CD14-positive monocyte (primary cell): Measurements from ENCODE around the gene RETREG2. TPM values are rescaled to one million over a fixed set of nuclear protein-coding genes. Genes with fewer than 3 reads are reported as not detected.
A peak's percentile ranks its signal among the peaks of the same experiment; 100 is the strongest.

Source experiments
- DNase-seq, 3 donors: peaks; one replicate each; pipeline ENCODE4 v3.0.0-alpha.2; 2011 to 2022
- H2AFZ ChIP-seq: 2 replicates; pipeline ENCODE4 v1.6.0; 2012; ENCODE audit warnings: mild to moderate bottlenecking, low read depth, low read length, inconsistent platforms; ENCODE audit not compliant: insufficient read depth, poor library complexity, severe bottlenecking
- H3K27ac ChIP-seq, 2 donors: 1 replicate in 1 of 2; 2 replicates in 1 of 2; pipeline ENCODE4 v1.5.1; 2012 to 2013; ENCODE audit warnings: low read length in 2 of 2, control low read depth in 1 of 2, inconsistent platforms in 1 of 2, low read depth in 1 of 2, mild to moderate bottlenecking in 1 of 2
- H3K27me3 ChIP-seq, 2 donors: one replicate each; pipeline versions ENCODE4 v1.6.0 to v1.6.1; 2011 to 2013; ENCODE audit warnings: low read length in 2 of 2; ENCODE audit not compliant: control insufficient read depth in 2 of 2, insufficient read depth in 2 of 2
- H3K36me3 ChIP-seq, 2 donors: replicated peaks in 1 of 2; 1 replicate in 1 of 2; 2 replicates in 1 of 2; pipeline versions ENCODE4 v1.5.1 to v1.6.1; 2012 to 2013; ENCODE audit warnings: low read length in 2 of 2, control low read depth in 1 of 2, inconsistent platforms in 1 of 2, mild to moderate bottlenecking in 1 of 2; ENCODE audit not compliant: insufficient read depth in 2 of 2, control insufficient read depth in 1 of 2
- H3K4me1 ChIP-seq, 2 donors: 1 replicate in 1 of 2; 2 replicates in 1 of 2; pipeline versions ENCODE4 v1.5.1 to v1.6.1; 2012 to 2013; ENCODE audit warnings: low read length in 2 of 2, control low read depth in 1 of 2, inconsistent platforms in 1 of 2, mild to moderate bottlenecking in 1 of 2, moderate library complexity in 1 of 2; ENCODE audit not compliant: insufficient read depth in 2 of 2, control insufficient read depth in 1 of 2
- H3K4me2 ChIP-seq: replicated peaks from 2 replicates; pipeline ENCODE3; 2012; ENCODE audit warnings: low read length, moderate library complexity, mild to moderate bottlenecking; ENCODE audit not compliant: poor library complexity, severe bottlenecking; ENCODE audit errors: extremely low read depth
- H3K4me3 ChIP-seq, 3 experiments: fragments of 200-600 bp in 1 of 3; sonication (generic) in 1 of 3; replicated peaks in 1 of 3; 1 replicate in 2 of 3; 2 replicates in 1 of 3; pipeline ENCODE4 v1.5.1; 2011 to 2013; ENCODE audit warnings: low read length in 3 of 3, mild to moderate bottlenecking in 3 of 3, control low read depth in 2 of 3, low read depth in 2 of 3, inconsistent platforms in 1 of 3, moderate library complexity in 1 of 3
- H3K79me2 ChIP-seq: 2 replicates; pipeline ENCODE4 v1.6.0; 2012; ENCODE audit warnings: mild to moderate bottlenecking, control low read depth, inconsistent platforms, low read length, moderate library complexity; ENCODE audit not compliant: insufficient read depth
- H3K9ac ChIP-seq: 2 replicates; pipeline ENCODE4 v1.6.0; 2017; ENCODE audit warnings: low read length, mild to moderate bottlenecking; ENCODE audit not compliant: insufficient read depth, poor library complexity, severe bottlenecking
- H3K9me3 ChIP-seq, 2 donors: replicated peaks in 1 of 2; 1 replicate in 1 of 2; 2 replicates in 1 of 2; pipeline versions ENCODE4 v1.5.1 to v1.6.1; 2012 to 2013; ENCODE audit warnings: low read length in 2 of 2, control low read depth in 1 of 2; ENCODE audit not compliant: control insufficient read depth in 1 of 2, insufficient read depth in 1 of 2
- H4K20me1 ChIP-seq: 2 replicates; pipeline ENCODE4 v1.6.0; 2012; ENCODE audit warnings: mild to moderate bottlenecking, low read length, control low read depth, moderate library complexity; ENCODE audit not compliant: insufficient read depth
- H3K27ac Mint-ChIP-seq, 7 donors: one replicate each; pipeline ENCODE4 v1.8.0; 2020; ENCODE audit warnings: mild to moderate bottlenecking in 7 of 7, mixed read lengths in 7 of 7, moderate library complexity in 6 of 7, inconsistent platforms in 2 of 7
- H3K27me3 Mint-ChIP-seq, 3 donors: one replicate each; pipeline ENCODE4 v1.8.0; 2021 to 2022; ENCODE audit warnings: low read depth in 3 of 3, mild to moderate bottlenecking in 3 of 3, mixed read lengths in 3 of 3, moderate library complexity in 3 of 3, inconsistent platforms in 1 of 3
- H3K36me3 Mint-ChIP-seq, 2 donors: one replicate each; pipeline ENCODE4 v1.8.0; 2020; ENCODE audit warnings: mixed read lengths in 2 of 2, inconsistent platforms in 1 of 2, mild to moderate bottlenecking in 1 of 2
- H3K4me1 Mint-ChIP-seq: one replicate; pipeline ENCODE4 v1.8.0; 2020; ENCODE audit warnings: mild to moderate bottlenecking, mixed read lengths
- H3K4me3 Mint-ChIP-seq, 2 donors: one replicate each; pipeline ENCODE4 v1.8.0; 2020; ENCODE audit warnings: mild to moderate bottlenecking in 2 of 2, mixed read lengths in 2 of 2, moderate library complexity in 1 of 2
- H3K9me3 Mint-ChIP-seq, 7 donors: one replicate each; pipeline ENCODE4 v1.8.0; 2020 to 2022; ENCODE audit warnings: mixed read lengths in 7 of 7, mild to moderate bottlenecking in 6 of 7, moderate library complexity in 6 of 7, inconsistent platforms in 2 of 7
- CTCF ChIP-seq: fragments of 200-600 bp; IDR thresholded peaks from one replicate; pipeline ENCODE4 v1.8.0; 2022; ENCODE audit warnings: antibody characterized with exemption, mild to moderate bottlenecking
- WGBS: methylation state at CpG from one replicate; pipeline ENCODE4 v1.1.5; 2013; ENCODE audit warnings: missing lambda C conversion rate; ENCODE audit not compliant: insufficient coverage; 5-methylcytosine and 5-hydroxymethylcytosine counted together
- intact Hi-C, 2 donors: fragments of 100-400 bp; cut with micrococcal nuclease; formaldehyde crosslinking; loops; one replicate each; pipeline versions ENCODE4 v1.15.0 to v1.15.1; 2023
- polyA plus RNA-seq, 3 donors: library from polyadenylated mRNA; depleted of rRNA in 1 of 3; unstranded in 2 of 3; stranded (reverse) in 1 of 3; fragments of 300-500 nt in 2 of 3; fragments of >200 nt in 1 of 3; fragmentation: Illumina TruSeq in 2 of 3; gene quantifications; 1 replicate in 2 of 3; 2 replicates in 1 of 3; pipeline ENCODE4 v1.2.3, GENCODE V29; 2012 to 2021

The RETREG2 gene
- polyA plus RNA-seq, 3 donors = 37.7 to 60.9 (median 39.4) TPM

DNA sequence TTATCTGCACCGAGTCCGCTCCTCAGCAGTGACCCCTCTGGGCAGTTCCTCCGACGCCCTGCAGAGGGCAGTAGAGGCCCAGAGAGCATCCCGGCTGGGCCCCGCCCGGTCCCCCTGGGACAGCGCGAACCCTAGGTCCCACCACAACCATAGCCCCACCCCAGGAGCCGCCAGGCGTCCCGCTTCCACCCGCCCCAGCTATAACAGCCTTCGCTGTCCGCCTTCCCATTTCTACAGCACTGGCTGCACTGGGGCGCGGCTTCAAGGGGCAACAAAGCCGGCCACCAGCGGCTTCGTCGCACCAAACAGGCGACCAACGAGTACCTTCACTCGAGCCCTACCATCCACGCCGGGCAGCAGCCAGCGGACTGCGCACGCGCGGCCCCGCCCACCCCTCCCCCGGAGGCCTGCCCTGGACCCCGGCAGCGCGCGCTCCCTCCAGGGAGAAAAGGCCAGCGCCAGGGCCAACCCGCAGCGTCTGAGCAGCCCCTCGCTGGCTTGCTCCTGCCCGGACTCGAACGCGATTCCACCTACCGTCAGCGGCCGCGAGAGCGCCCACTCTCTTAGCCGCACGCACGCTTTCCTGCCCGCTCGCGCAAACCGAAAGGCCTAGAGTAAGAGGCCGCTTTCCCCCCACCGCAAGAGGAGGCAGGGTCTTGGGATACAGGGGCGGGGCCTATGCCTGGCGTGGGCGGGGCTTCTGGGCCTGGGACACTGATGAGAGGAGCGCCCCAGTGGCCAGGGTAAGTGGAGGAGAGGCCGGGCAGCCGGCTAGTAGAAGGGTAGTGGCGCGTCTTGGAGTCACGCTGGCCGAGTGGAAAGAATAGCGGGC lies 17.7 kb upstream of the RETREG2 start, which contains the start of gene NHEJ1:
NHEJ1 (minus strand) TSS at position 630 of the 832 bp plus-strand sequence. CDS start 2,453 bp downstream, outside the sequence.
- Histone ChIP-seq H3K79me2 (no peaks in the 10 kb centered on the region), H3K27me3 (no peaks in the 10 kb centered on the region), H3K4me1 (peaks cover 15 to 18% of the 10 kb centered on the region in 2 donors), H3K4me2 (peak within 1 kb of the TSS; percentile 79), H3K9me3 (no peaks in the 10 kb centered on the region), H4K20me1 (no peaks in the 10 kb centered on the region), H3K36me3 (peaks cover 12 to 21% of the 10 kb centered on the region in 2 donors), H2AFZ (peak within 1 kb of the TSS; percentile 80), H3K9ac (peak within 1 kb of the TSS; percentile 68), H3K27ac (peak within 1 kb of the TSS; percentile 71 to 81), H3K4me3 (peak within 1 kb of the TSS; percentile 60 to 87 (median 80))
- Mint-ChIP-seq H3K36me3 (peaks cover 25 to 27% of the 10 kb centered on the region in 2 donors), H3K27ac (peak within 1 kb of the TSS; percentile 87 to 97 (median 95)), H3K4me1 (peaks cover 17% of the 10 kb centered on the region), H3K4me3 (peak within 1 kb of the TSS; percentile 93), H3K27me3 (peaks cover 0 to 5% (median 2%) of the 10 kb centered on the region in 3 donors), H3K9me3 (no peaks in the 10 kb centered on the region)
- peak; percentile 85 to 92 (median 89) for DNase-seq
- under 1% methylated on average over 58 of the region's 70 CpGs for WGBS
- intact Hi-C loops = loop anchor here (2.0 to 10.0 kb wide), 5 partner anchors 50 to 334 kb away; partner anchors contain the start of genes DNPEP (in 1 of the 2) and GMPPA (in 1 of the 2)
- TF ChIP-seq CTCF = peak; percentile 99

DNA sequence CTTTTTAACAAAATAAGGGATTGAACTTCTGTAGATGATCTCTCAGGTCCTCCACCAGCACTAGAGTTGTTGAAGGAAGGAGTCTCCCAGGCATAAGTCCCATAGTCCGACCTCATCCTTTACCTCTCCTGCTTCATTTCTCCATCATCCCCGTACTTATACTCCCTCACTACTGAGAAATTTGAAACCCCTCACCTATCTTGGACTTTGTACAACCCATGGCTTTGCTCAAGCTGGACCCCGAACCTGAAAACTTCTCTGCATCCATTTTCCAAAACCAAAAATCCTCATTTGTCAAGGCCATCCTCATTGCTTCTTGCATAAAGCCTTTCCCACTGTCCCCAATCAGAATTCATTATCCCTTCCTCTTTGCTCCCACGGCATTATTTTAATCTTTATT lies 17.0 kb upstream of the RETREG2 start:
- peak overlapping the region; percentile 80 for H2AFZ ChIP-seq
- no peak for DNase-seq
- H3K9ac ChIP-seq = peak overlapping the region; percentile 68

More for the DNA sequence above, 17.0 kb upstream of the RETREG2 start:
- no peaks in the 10 kb centered on the region for H3K27me3 ChIP-seq
- H3K27me3 Mint-ChIP-seq = peaks cover 0 to 8% (median 2%) of the 10 kb centered on the region in 3 donors
- peak overlapping the region; percentile 93 for H3K4me3 Mint-ChIP-seq
- intact Hi-C loops = loop anchor here (2.0 to 10.0 kb wide), 5 partner anchors 50 to 334 kb away; partner anchors contain the start of genes DNPEP (in 1 of the 2) and GMPPA (in 1 of the 2)
- H3K4me2 ChIP-seq = peak overlapping the region; percentile 79
- peaks cover 24 to 29% of the 10 kb centered on the region in 2 donors for H3K36me3 Mint-ChIP-seq
- peaks cover 15 to 18% of the 10 kb centered on the region in 2 donors for H3K4me1 ChIP-seq
- no peak for TF ChIP-seq CTCF
- H3K27ac Mint-ChIP-seq = peak overlapping the region in 5 of 7 donors; percentile 87 to 96 (median 92)
- no peaks in the 10 kb centered on the region for H3K79me2 ChIP-seq
- H3K4me3 ChIP-seq = peak overlapping the region; percentile 60 to 87 (median 80)
- peaks cover 17% of the 10 kb centered on the region for H3K4me1 Mint-ChIP-seq
- WGBS = 100% methylated on average over 3 of the region's 4 CpGs
- H3K27ac ChIP-seq = peak overlapping the region; percentile 71 to 81
- no peaks in the 10 kb centered on the region for H4K20me1 ChIP-seq
- no peaks in the 10 kb centered on the region for H3K9me3 Mint-ChIP-seq
- H3K9me3 ChIP-seq = no peaks in the 10 kb centered on the region
- H3K36me3 ChIP-seq = peaks cover 11 to 21% of the 10 kb centered on the region in 2 donors
